ENCODE results near the gene TMEM38B. TPM values are rescaled to one million over a fixed set of nuclear protein-coding genes. Genes with fewer than 3 reads are reported as not detected.

TMEM38B gene
- total and polyA plus RNA-seq, 8 donors, result 1.4 to 5.8 (median 4.7) TPM

DNA sequence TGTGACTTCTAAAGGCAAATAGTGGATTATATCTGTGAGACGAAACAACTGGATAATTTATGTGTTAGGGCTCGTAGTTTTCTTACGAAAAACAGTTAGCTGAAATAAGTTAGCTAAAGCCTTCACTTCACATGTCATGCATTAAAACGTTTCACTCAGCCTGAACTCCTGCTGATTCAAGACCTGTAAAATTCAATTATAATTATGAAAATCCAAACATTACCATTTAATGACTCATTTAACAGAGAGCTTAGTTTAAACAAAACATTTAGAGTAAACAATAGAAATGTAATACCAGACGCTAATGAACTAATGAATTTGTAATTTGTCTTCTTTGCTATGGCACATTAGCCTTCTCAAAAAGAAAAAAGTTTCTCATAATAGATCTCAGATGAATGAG is 30.4 kb upstream of the TMEM38B start:
- Histone ChIP-seq H3K27me3 (no peaks in the 10 kb centered on the region), H3K4me1 (no peaks in the 10 kb centered on the region), H3K36me3 (no peaks in the 10 kb centered on the region), H3K27ac (no peak overlapping the region), H3K9me3 (no peaks in the 10 kb centered on the region), H3K4me3 (no peak overlapping the region)
- 64 to 67% methylated on average over 5 of the region's 5 CpGs for WGBS, 2 donors
- intact Hi-C loops (cut with DNase I), result no loop called here
- DNase-seq (no peak), ATAC-seq (no peak), FAIRE-seq (no peak)
- TF ChIP-seq CTCF (IDR thresholded peaks at IDR 0.05), result no peak

GRCh38 chr9:105667867-105668266 is 26.5 kb upstream of the TMEM38B start:
- TF ChIP-seq CTCF (IDR thresholded peaks at IDR 0.05), result no peak
- Histone ChIP-seq H3K36me3 (no peaks in the 10 kb centered on the region), H3K4me3 (no peak overlapping the region), H3K4me1 (no peaks in the 10 kb centered on the region), H3K27ac (no peak overlapping the region), H3K27me3 (no peaks in the 10 kb centered on the region), H3K9me3 (no peaks in the 10 kb centered on the region)
- FAIRE-seq, result no peak
- intact Hi-C loops (cut with DNase I), result no loop called here
- ATAC-seq, result no peak
- 25 to 40% methylated on average over 4 of the region's 4 CpGs for WGBS, 2 donors
- DNase-seq, result no peak

GRCh38 chr9:105670315-105670714 is 24.0 kb upstream of the TMEM38B start:
- intact Hi-C loops (cut with DNase I), result no loop called here
- Histone ChIP-seq H3K27me3 (no peaks in the 10 kb centered on the region), H3K9me3 (no peaks in the 10 kb centered on the region), H3K36me3 (no peaks in the 10 kb centered on the region), H3K27ac (no peak overlapping the region), H3K4me1 (no peaks in the 10 kb centered on the region), H3K4me3 (no peak overlapping the region)
- 69 to 70% methylated on average over 3 of the region's 3 CpGs for WGBS, 2 donors
- DNase-seq (no peak), ATAC-seq (no peak), FAIRE-seq (no peak)
- no peak for TF ChIP-seq CTCF (IDR thresholded peaks at IDR 0.05)

DNA sequence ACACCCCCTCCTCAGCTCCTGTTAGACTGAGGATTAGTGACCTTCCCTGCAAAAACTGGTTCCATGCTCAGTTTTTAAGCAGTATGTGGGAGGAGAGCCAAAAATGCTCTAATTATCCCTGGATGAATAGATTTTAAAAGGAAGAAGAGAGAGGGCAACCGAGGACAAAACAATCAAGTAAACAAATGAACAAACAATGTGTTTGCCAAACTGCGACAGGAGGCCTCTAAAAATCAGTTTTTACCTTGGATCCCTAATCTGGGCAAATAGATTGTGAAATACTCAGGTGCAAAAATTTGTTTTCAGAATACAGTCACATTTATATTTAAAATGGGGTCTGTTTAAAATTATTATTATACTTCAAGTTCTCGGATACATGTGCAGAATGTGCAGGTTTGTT is 23.6 kb upstream of the TMEM38B start:
- Histone ChIP-seq H3K27ac (no peak overlapping the region), H3K4me1 (no peaks in the 10 kb centered on the region), H3K4me3 (no peak overlapping the region), H3K27me3 (no peaks in the 10 kb centered on the region), H3K36me3 (no peaks in the 10 kb centered on the region), H3K9me3 (no peaks in the 10 kb centered on the region)
- no peak for DNase-seq
- no peak for TF ChIP-seq CTCF (IDR thresholded peaks at IDR 0.05)
- no peak for ATAC-seq
- FAIRE-seq, result no peak
- intact Hi-C loops (cut with DNase I), result no loop called here
- WGBS, 2 donors, result 54 to 64% methylated on average over 3 of the region's 3 CpGs

- no peak for DNase-seq
- no peak overlapping the region for H3K4me3 ChIP-seq
- no peak for FAIRE-seq
- no peak overlapping the region for H3K27ac ChIP-seq
- no peaks in the 10 kb centered on the region for H3K36me3 ChIP-seq
- intact Hi-C loops (cut with DNase I), result no loop called here
- H3K9me3 ChIP-seq, result no peaks in the 10 kb centered on the region
- H3K27me3 ChIP-seq, result no peaks in the 10 kb centered on the region
- TF ChIP-seq CTCF (IDR thresholded peaks at IDR 0.05), result no peak
- no peaks in the 10 kb centered on the region for H3K4me1 ChIP-seq
- WGBS, 2 donors, result 42 to 45% methylated on average over 3 of the region's 3 CpGs
- no peak for ATAC-seq
These were observed 21.6 kb upstream of the TMEM38B start for GRCh38 chr9:105672711-105673234.

All from pancreas (tissue), 10 donors.